Esophagus muscularis mucosa (tissue), 4 donors: ENCODE measurements around the gene NR1H2.

ENCODE experiments used
- CTCF ChIP-seq, 3 experiments: fragments of 200-600 bp in 2 of 3; fragments of 450-650 bp in 1 of 3; sonication (generic) in 2 of 3; IDR thresholded peaks; one replicate each; pipeline ENCODE4 v1.5.1; 2017 to 2019; ENCODE audit warnings: antibody characterized with exemption in 3 of 3, mild to moderate bottlenecking in 2 of 3, moderate library complexity in 1 of 3
- EP300 ChIP-seq: sonication (generic); formaldehyde crosslinking; IDR thresholded peaks from one replicate; pipeline ENCODE4 v1.6.1; 2017; ENCODE audit warnings: antibody characterized with exemption
- POLR2A ChIP-seq: fragments of 450-650 bp; IDR thresholded peaks from one replicate; pipeline ENCODE4 v1.6.1; 2017; ENCODE audit warnings: antibody characterized with exemption, moderate library complexity, mild to moderate bottlenecking, low read depth

GRCh38 chr19:50430888-50431342 is 54.7 kb downstream of the NR1H2 start:
- TF ChIP-seq CTCF (IDR thresholded peaks at IDR 0.05) (no peak), POLR2A (no peak), EP300 (no peak)
